CD1c-positive myeloid dendritic cell (primary cell): ENCODE data around the gene FRRS1L.

Experiments
- DNase-seq: peaks from one replicate; pipeline ENCODE4 v3.0.0-alpha.2; 2016; ENCODE audit errors: extremely low spot score

Gene FRRS1L

DNA sequence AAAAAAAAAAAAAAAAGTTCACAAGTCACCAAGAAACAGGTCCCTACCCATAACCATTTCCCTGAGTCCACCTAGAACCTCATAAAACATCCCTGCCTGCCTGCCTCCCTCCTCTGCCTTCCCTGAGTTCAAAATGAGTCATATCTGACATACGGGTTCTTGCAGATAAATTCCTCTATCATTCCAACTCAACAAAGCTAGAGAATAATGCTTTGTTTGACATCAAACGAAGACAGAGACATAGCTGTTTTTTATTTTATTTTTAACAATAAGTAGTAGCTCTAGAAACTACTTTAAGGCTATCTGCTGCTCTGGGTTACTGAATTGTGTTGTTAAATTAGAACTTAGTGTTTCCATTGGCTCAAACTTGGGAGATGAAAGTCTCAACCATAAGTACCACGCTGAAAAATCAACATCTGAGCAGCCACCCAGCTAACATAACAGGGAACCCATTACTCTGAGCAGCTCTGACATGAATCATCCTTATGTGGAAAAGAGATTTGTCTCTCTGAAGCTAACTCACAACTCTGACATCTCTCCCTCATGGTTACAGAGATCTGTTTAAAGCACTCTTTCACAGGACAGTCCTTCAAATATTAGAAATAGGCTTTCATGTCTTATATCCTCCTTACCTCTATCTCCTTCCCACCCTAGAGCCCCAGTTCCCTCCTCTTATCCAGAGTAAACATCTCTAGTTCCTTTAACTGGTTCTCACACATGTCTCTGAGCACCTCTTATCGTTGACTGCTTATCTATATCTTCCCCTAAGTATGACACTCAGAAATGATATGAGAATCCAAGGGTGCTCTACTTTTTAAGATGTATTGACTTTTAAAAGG, 59.4 kb downstream of the FRRS1L start:
- DNase-seq, result peak; percentile 21

DNA sequence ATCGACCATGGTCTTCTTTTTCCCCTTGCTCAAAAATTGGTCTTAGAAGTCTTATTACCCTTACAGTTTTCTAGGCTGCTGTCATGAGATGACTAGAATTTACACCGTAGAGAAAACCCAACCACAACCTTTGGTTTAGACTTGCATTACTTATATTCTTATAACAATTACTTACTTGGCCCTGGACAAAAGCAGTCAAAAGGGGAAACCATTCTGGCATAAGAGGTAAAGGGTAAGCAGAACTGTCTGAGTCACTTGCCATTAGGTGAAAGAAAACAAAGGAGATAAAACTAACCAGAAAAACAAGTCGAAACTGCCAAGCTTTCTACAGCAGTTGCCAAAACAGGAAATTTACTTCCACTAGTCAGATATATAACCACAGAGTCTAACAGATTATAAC, 65.2 kb downstream of the FRRS1L start:
- DNase-seq, result no peak

- no peak for DNase-seq
These were observed 65.8 kb downstream of the FRRS1L start for GRCh38 chr9:109101202-109101595.

- no peak for DNase-seq
These were observed 66.4 kb downstream of the FRRS1L start for GRCh38 chr9:109100543-109101201.

GRCh38 chr9:109098960-109099308, 68.1 kb downstream of the FRRS1L start:
- DNase-seq, result no peak

DNA sequence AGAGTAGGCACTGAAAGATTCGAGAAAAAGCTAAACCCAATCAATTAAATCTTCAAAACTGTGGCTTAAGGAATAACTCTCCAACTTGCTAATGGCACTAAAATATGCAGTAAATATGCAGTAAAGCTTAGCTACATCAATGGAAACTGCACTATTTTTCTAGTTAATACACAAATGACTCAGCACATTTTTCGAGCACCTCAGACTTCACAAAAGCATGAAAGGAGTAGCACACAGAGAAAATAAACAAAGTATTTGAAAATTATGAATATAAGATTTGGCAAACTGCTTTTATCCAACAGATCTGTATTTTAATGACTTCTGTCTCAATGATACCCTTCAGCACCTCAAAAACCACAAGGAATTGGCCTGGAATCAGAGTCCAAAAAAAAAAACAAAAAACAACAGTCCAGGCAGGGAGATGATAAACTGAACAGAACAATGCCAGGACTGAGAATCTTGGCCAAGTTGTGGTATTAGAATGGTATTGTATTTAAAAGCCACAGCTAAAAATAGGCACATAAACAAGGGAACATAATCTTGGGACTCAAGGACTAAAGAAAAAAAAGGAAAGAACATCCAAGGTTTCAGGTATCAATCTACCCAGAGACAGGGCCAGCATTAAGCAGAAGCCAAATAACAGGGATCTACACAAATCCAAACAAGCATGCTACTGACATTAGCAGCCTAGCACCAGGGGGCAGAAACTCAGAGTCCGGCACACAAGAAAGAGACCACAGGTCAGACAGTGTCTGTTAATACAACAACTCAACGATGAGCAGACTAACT, 68.7 kb downstream of the FRRS1L start:
- no peak for DNase-seq

GRCh38 chr9:109097146-109097545, 69.9 kb downstream of the FRRS1L start:
- no peak for DNase-seq

GRCh38 chr9:109095321-109095720, 71.7 kb downstream of the FRRS1L start:
- DNase-seq, result no peak

- DNase-seq, result no peak
These were observed 72.8 kb downstream of the FRRS1L start for GRCh38 chr9:109094268-109094667.

GRCh38 chr9:109092587-109092986, 74.5 kb downstream of the FRRS1L start:
- DNase-seq, result no peak

DNA sequence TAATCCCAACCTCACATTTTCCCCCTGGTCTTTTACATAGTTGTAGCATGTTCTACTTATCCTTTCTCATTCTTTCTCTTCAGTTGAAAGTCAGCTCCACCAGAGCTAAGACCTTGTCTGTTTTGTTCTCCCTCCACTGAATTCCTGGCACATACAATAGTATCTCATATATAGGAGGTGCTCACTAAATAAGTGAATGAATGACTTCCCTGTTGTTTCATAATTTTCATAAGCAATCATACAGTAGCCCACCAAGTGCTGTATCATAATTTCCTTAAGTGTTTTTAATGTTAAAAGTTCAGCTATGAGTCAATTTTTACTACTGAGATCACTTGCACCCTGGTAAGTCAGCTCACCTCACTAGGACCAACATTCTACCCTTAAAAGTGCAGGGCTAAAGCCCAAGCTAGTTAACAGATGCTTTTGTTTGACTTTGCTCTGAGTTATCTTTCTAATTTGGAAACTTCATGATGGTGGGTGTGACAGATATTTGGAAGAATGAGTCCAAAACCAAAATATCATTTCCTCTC, 74.9 kb downstream of the FRRS1L start:
- DNase-seq, result no peak

DNA sequence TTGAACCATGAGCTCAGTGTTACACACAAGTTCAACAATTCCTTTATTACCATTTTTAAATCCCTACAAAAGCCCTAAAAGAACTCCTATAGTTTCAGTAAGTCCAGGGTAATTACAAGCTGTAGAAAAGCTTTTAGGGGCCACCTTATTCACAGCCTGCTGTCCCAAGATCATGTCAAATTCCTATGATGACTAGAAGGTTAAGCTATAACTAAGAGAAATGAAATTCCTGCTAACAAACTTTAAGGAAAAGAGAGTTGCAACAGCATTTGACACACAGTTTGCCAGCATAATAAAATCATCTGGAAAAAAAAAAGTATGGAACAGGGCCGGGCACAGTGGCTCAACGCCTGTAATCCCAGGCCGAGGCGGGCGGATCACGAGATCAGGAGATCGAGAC, 78.8 kb downstream of the FRRS1L start:
- DNase-seq, result no peak

GRCh38 chr9:109087795-109088194, 79.3 kb downstream of the FRRS1L start:
- DNase-seq, result no peak

DNA sequence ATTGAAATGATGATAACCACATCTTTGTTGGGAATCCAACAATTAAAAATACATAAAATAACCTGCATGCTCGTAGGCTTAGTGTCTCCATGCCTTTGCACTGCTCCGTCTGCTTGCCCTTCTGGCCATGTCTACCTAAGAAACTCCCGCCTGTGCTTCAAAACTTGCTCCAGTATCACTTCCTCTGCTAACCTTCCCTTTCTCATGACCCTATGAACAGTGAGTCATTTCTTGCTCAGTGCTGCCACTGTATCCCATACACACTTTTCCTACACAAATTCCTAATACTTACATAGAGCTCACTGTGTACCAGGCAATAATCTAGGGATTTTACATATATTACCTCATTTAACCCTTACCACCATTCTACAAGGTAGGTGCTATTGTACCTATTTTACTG, 80.8 kb downstream of the FRRS1L start:
- DNase-seq, result peak; percentile 61

DNA sequence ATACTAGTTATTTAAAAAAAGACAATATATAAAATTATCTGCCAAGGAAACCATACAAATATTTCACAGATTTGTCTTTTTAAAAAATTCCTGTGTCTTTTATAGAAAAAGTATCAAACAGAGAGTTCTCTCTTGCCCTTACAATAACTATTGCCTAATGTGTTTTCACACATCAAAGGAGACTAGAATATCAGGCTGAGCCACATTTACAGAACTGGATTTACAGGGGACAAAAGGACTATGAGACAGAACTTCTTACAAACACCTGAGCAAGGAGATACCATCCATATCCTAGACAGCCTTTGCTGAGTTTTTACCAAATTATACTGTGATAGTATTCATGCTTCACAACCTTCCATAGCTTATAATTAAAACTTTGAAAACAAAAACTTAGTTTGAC, 81.5 kb downstream of the FRRS1L start:
- no peak for DNase-seq

- DNase-seq, result no peak
These were observed 83.1 kb downstream of the FRRS1L start for GRCh38 chr9:109083813-109084405.

- DNase-seq, result no peak
These were observed 83.9 kb downstream of the FRRS1L start for GRCh38 chr9:109083141-109083540.

- no peak for DNase-seq
These were observed 84.9 kb downstream of the FRRS1L start for GRCh38 chr9:109082091-109082620.
